Activated CD8-positive, alpha-beta memory T cell treated with anti-CD3 and anti-CD28 coated beads, Interleukin-2, amount 10 ng/mL, durations not matched to agents 7 days and 5 days (primary cell): Measurements from ENCODE around the gene SLC16A7. TPM values are rescaled to one million over a fixed set of nuclear protein-coding genes. Genes with fewer than 3 reads are reported as not detected.

Experiments
- ATAC-seq: fragments of 150-1000 bp; cut with Tn5 transposase; one replicate; pipeline ENCODE4 v1.10.0; 2021; ENCODE audit warnings: moderate library complexity
- CTCF ChIA-PET: fragments of 350-600 bp; sonication (Branson Sonifier 250); formaldehyde crosslinking; loops from one replicate; lab custom pipeline; 2021; ENCODE audit warnings: antibody characterized with exemption; lab: Charles Lee
- DNase-seq: peaks from one replicate; pipeline ENCODE4 v3.0.0-alpha.2; 2020
- H3K27ac Mint-ChIP-seq: one replicate; pipeline ENCODE4 v1.8.0; 2021; ENCODE audit warnings: mild to moderate bottlenecking, mixed read lengths
- H3K27me3 Mint-ChIP-seq: one replicate; pipeline ENCODE4 v1.8.0; 2021; ENCODE audit warnings: mixed read lengths
- H3K36me3 Mint-ChIP-seq: one replicate; pipeline ENCODE4 v1.8.0; 2021; ENCODE audit warnings: mild to moderate bottlenecking, mixed read lengths
- H3K4me1 Mint-ChIP-seq: one replicate; pipeline ENCODE4 v1.8.0; 2021; ENCODE audit warnings: mixed read lengths
- H3K4me3 Mint-ChIP-seq: one replicate; pipeline ENCODE4 v1.8.0; 2021; ENCODE audit warnings: mild to moderate bottlenecking, moderate library complexity, mixed read lengths
- H3K9me3 Mint-ChIP-seq: one replicate; pipeline ENCODE4 v1.8.0; 2022; ENCODE audit warnings: low read depth, mixed read lengths
- total RNA-seq, 2 experiments: library from RNA; stranded (reverse); gene quantifications; one replicate each; pipeline ENCODE4 v1.2.3, GENCODE V29; 2021

Gene SLC16A7
- total RNA-seq, 2 experiments from 2014 or later = 14.5 to 18.3 TPM

- Mint-ChIP-seq H3K4me3 (no peak overlapping the region), H3K9me3 (no peaks in the 10 kb centered on the region), H3K4me1 (peaks cover 20% of the 10 kb centered on the region), H3K27ac (no peak overlapping the region), H3K36me3 (peaks cover 18% of the 10 kb centered on the region), H3K27me3 (no peaks in the 10 kb centered on the region)
- ATAC-seq (no peak), DNase-seq (no peak)
- CTCF ChIA-PET = no interaction called here
Measured at GRCh38 chr12:59634254-59634653, 38.4 kb downstream of the SLC16A7 start.

- DNase-seq (no peak), ATAC-seq (no peak)
- Mint-ChIP-seq H3K36me3 (peaks cover 12% of the 10 kb centered on the region), H3K27me3 (no peaks in the 10 kb centered on the region), H3K9me3 (no peaks in the 10 kb centered on the region), H3K4me1 (peaks cover 16% of the 10 kb centered on the region), H3K27ac (no peak overlapping the region), H3K4me3 (no peak overlapping the region)
- CTCF ChIA-PET = no interaction called here
Measured at GRCh38 chr12:59636945-59637691, 41.3 kb downstream of the SLC16A7 start.

GRCh38 chr12:59637692-59638070, 41.9 kb downstream of the SLC16A7 start:
- Mint-ChIP-seq H3K36me3 (peaks cover 17% of the 10 kb centered on the region), H3K27ac (no peak overlapping the region), H3K27me3 (no peaks in the 10 kb centered on the region), H3K9me3 (peaks cover 4% of the 10 kb centered on the region), H3K4me1 (peaks cover 16% of the 10 kb centered on the region), H3K4me3 (peak overlapping the region; percentile 0)
- DNase-seq (no peak), ATAC-seq (no peak)
- CTCF ChIA-PET = no interaction called here

- H3K27ac Mint-ChIP-seq = no peak overlapping the region
- ATAC-seq = no peak
- no peak overlapping the region for H3K4me3 Mint-ChIP-seq
Measured at GRCh38 chr12:59643550-59643949, 47.7 kb downstream of the SLC16A7 start.

GRCh38 chr12:59645242-59645641, 49.4 kb downstream of the SLC16A7 start:
- H3K27me3 Mint-ChIP-seq = no peaks in the 10 kb centered on the region
- H3K36me3 Mint-ChIP-seq = peaks cover 49% of the 10 kb centered on the region
- H3K27ac Mint-ChIP-seq = no peak overlapping the region
- ATAC-seq (no peak), DNase-seq (no peak)
- H3K9me3 Mint-ChIP-seq = peaks cover 16% of the 10 kb centered on the region
- peaks cover 1% of the 10 kb centered on the region for H3K4me1 Mint-ChIP-seq
- H3K4me3 Mint-ChIP-seq = no peak overlapping the region
- CTCF ChIA-PET = no interaction called here

More at GRCh38 chr12:59643550-59643949, 47.7 kb downstream of the SLC16A7 start:
- no peak for DNase-seq
- H3K4me1 Mint-ChIP-seq = no peaks in the 10 kb centered on the region
- peaks cover 50% of the 10 kb centered on the region for H3K36me3 Mint-ChIP-seq
- CTCF ChIA-PET = no interaction called here
- peaks cover 16% of the 10 kb centered on the region for H3K9me3 Mint-ChIP-seq
- H3K27me3 Mint-ChIP-seq = no peaks in the 10 kb centered on the region

GRCh38 chr12:59646636-59647035, 50.8 kb downstream of the SLC16A7 start:
- H3K4me3 Mint-ChIP-seq = no peak overlapping the region
- DNase-seq = no peak
- H3K27ac Mint-ChIP-seq = no peak overlapping the region
- peaks cover 1% of the 10 kb centered on the region for H3K4me1 Mint-ChIP-seq
- CTCF ChIA-PET = no interaction called here
- peaks cover 16% of the 10 kb centered on the region for H3K9me3 Mint-ChIP-seq
- peaks cover 47% of the 10 kb centered on the region for H3K36me3 Mint-ChIP-seq
- H3K27me3 Mint-ChIP-seq = no peaks in the 10 kb centered on the region
- ATAC-seq = no peak

- Mint-ChIP-seq H3K36me3 (peaks cover 31% of the 10 kb centered on the region), H3K9me3 (peaks cover 12% of the 10 kb centered on the region), H3K27ac (no peak overlapping the region), H3K4me1 (peaks cover 1% of the 10 kb centered on the region), H3K27me3 (no peaks in the 10 kb centered on the region), H3K4me3 (no peak overlapping the region)
- no peak for ATAC-seq
- CTCF ChIA-PET = no interaction called here
- no peak for DNase-seq
Measured at GRCh38 chr12:59649203-59649602, 53.4 kb downstream of the SLC16A7 start.

- peaks cover 1% of the 10 kb centered on the region for H3K4me1 Mint-ChIP-seq
- DNase-seq (no peak), ATAC-seq (no peak)
- H3K4me3 Mint-ChIP-seq = no peak overlapping the region
- H3K36me3 Mint-ChIP-seq = peaks cover 22% of the 10 kb centered on the region
- CTCF ChIA-PET = interaction anchor here (1.4 kb wide), 1 partner anchor 20 kb away, joined by 5 read pairs; no protein-coding TSS in a partner anchor
- no peak overlapping the region for H3K27ac Mint-ChIP-seq
- H3K9me3 Mint-ChIP-seq = peaks cover 2% of the 10 kb centered on the region
- no peaks in the 10 kb centered on the region for H3K27me3 Mint-ChIP-seq
Measured at GRCh38 chr12:59650588-59651228, 54.9 kb downstream of the SLC16A7 start.

- Mint-ChIP-seq H3K9me3 (no peaks in the 10 kb centered on the region), H3K36me3 (peaks cover 18% of the 10 kb centered on the region), H3K4me1 (peaks cover 1% of the 10 kb centered on the region), H3K27me3 (no peaks in the 10 kb centered on the region), H3K4me3 (no peak overlapping the region), H3K27ac (no peak overlapping the region)
- DNase-seq (no peak), ATAC-seq (no peak)
- CTCF ChIA-PET = interaction anchor here (1.4 kb wide), 1 partner anchor 20 kb away, joined by 5 read pairs; no protein-coding TSS in a partner anchor
Measured at GRCh38 chr12:59651229-59651920, 55.5 kb downstream of the SLC16A7 start.

GRCh38 chr12:59652130-59652529, 56.3 kb downstream of the SLC16A7 start:
- CTCF ChIA-PET = no interaction called here
- H3K27me3 Mint-ChIP-seq = no peaks in the 10 kb centered on the region
- no peaks in the 10 kb centered on the region for H3K9me3 Mint-ChIP-seq
- H3K4me3 Mint-ChIP-seq = no peak overlapping the region
- peaks cover 14% of the 10 kb centered on the region for H3K36me3 Mint-ChIP-seq
- no peak overlapping the region for H3K27ac Mint-ChIP-seq
- ATAC-seq = no peak
- DNase-seq = no peak
- H3K4me1 Mint-ChIP-seq = peaks cover 1% of the 10 kb centered on the region

GRCh38 chr12:59654061-59654460, 58.2 kb downstream of the SLC16A7 start:
- CTCF ChIA-PET = no interaction called here
- ATAC-seq (no peak), DNase-seq (no peak)
- Mint-ChIP-seq H3K36me3 (peaks cover 7% of the 10 kb centered on the region), H3K27ac (no peak overlapping the region), H3K27me3 (no peaks in the 10 kb centered on the region), H3K9me3 (no peaks in the 10 kb centered on the region), H3K4me1 (peaks cover 1% of the 10 kb centered on the region), H3K4me3 (no peak overlapping the region)

- Mint-ChIP-seq H3K27me3 (no peaks in the 10 kb centered on the region), H3K4me1 (no peaks in the 10 kb centered on the region), H3K36me3 (peaks cover 7% of the 10 kb centered on the region), H3K27ac (no peak overlapping the region), H3K9me3 (no peaks in the 10 kb centered on the region), H3K4me3 (no peak overlapping the region)
- ATAC-seq (no peak), DNase-seq (no peak)
- CTCF ChIA-PET = no interaction called here
Measured at GRCh38 chr12:59657266-59657665, 61.4 kb downstream of the SLC16A7 start.

GRCh38 chr12:59657711-59658110, 61.9 kb downstream of the SLC16A7 start:
- H3K27me3 Mint-ChIP-seq = no peaks in the 10 kb centered on the region
- DNase-seq (no peak), ATAC-seq (no peak)
- CTCF ChIA-PET = no interaction called here
- peaks cover 1% of the 10 kb centered on the region for H3K4me1 Mint-ChIP-seq
- H3K9me3 Mint-ChIP-seq = no peaks in the 10 kb centered on the region
- H3K36me3 Mint-ChIP-seq = peaks cover 7% of the 10 kb centered on the region
- no peak overlapping the region for H3K27ac Mint-ChIP-seq
- H3K4me3 Mint-ChIP-seq = no peak overlapping the region
